GM19467 (cell line): ENCODE data around the gene TNNC2.
"Not testable (repeated sequence)": the region's sequence is repeated elsewhere in the genome, so short reads cannot be mapped to it uniquely, and the experiment has no call there.

Experiments
- ATAC-seq: cut with Tn5 transposase; IDR thresholded peaks from one replicate; pipeline ENCODE4 v1.9.1; 2021; ENCODE audit warnings: mild to moderate bottlenecking, moderate library complexity; ENCODE audit not compliant: unreplicated experiment

The TNNC2 gene

GRCh38 chr20:45848969-45849582, 22.0 kb upstream of the TNNC2 start:
- no peak for ATAC-seq

GRCh38 chr20:45848421-45848820, 21.3 kb upstream of the TNNC2 start:
- no peak for ATAC-seq

- no peak for ATAC-seq
Measured at GRCh38 chr20:45845452-45845851, 18.3 kb upstream of the TNNC2 start.

GRCh38 chr20:45843506-45843905, 16.4 kb upstream of the TNNC2 start:
- no peak for ATAC-seq

GRCh38 chr20:45842169-45842812, 15.2 kb upstream of the TNNC2 start:
- ATAC-seq, result no peak

- ATAC-seq, result no peak
Measured at GRCh38 chr20:45841407-45842129, 14.5 kb upstream of the TNNC2 start.

- no peak for ATAC-seq
Measured at GRCh38 chr20:45840700-45841198, 13.6 kb upstream of the TNNC2 start.

GRCh38 chr20:45836841-45837240, 9.7 kb upstream of the TNNC2 start:
- no peak for ATAC-seq

- no peak for ATAC-seq
Measured at GRCh38 chr20:45835825-45836224, 8.7 kb upstream of the TNNC2 start.

- no peak for ATAC-seq
Measured at GRCh38 chr20:45835329-45835765, 8.2 kb upstream of the TNNC2 start.

- no peak for ATAC-seq
Measured at GRCh38 chr20:45834797-45835161, 7.7 kb upstream of the TNNC2 start.

- ATAC-seq, result no peak
Measured at GRCh38 chr20:45833883-45834796, 7.0 kb upstream of the TNNC2 start.

GRCh38 chr20:45833030-45833882, 6.1 kb upstream of the TNNC2 start, which contains the start of gene SNX21:
TSS of gene SNX21 (plus strand) at chr20:45833799. CDS start at chr20:45833920, 121 bp downstream.
- no peak for ATAC-seq

GRCh38 chr20:45832619-45833018, 5.5 kb upstream of the TNNC2 start:
- no peak for ATAC-seq

- ATAC-seq, result not testable (repeated sequence)
Measured at GRCh38 chr20:45829673-45830106, 2.6 kb upstream of the TNNC2 start.

GRCh38 chr20:45828589-45828988, 1.5 kb upstream of the TNNC2 start:
- no peak for ATAC-seq

- ATAC-seq, result no peak
Measured at GRCh38 chr20:45827712-45828111, 600 bp upstream of the TNNC2 start.

GRCh38 chr20:45826381-45827019, 612 bp downstream of the TNNC2 start:
- no peak for ATAC-seq
